ENCODE results near the gene KRTAP26-1.

KRTAP26-1 gene, protein sequence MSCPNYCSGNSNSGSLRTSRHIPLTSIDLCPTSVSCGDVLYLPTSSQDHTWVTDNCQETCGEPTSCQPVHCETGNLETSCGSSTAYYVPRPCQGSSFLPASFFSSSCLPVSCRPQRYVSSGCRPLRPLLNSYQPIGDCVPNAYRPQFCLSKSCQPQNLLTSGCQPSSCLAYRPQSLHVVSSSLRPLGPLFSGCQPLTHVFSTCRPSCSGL

DNA sequence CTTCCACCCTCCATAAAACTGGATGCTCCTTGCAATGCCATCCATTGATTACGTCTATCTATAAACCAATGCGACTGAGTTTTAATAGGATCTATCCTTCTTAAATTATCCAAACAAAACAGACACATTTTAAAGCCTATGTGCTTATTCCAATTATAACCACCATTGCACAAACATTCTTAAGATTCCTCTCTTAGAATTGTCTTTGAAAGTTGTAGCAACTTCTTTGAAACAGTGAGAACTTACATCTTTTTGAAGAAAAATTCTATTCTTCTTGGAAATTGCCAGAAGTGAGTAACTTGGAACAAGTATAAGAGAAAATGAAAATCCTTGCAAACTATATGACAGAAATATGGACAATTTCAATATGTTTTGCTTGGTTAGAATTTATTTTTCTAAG, at the start of gene KRTAP26-1:
Gene KRTAP26-1, minus strand, starts transcription at position 101 of the 400 bp plus-strand sequence. CDS start 280 bp downstream, outside the sequence.
- no peak for TF ChIP-seq CTCF (IDR thresholded peaks at IDR 0.05; ENCODE audit: low read depth, low read length, missing control alignments)
- H3K4me3 ChIP-seq (ENCODE audit: low read depth, low read length): no peak within 1 kb of the TSS
- DNase-seq (ENCODE audit: low read depth): no peak

GRCh38 chr21:30355906-30356305, 35.8 kb upstream of the KRTAP26-1 start:
- H3K4me3 ChIP-seq (ENCODE audit: low read depth, low read length): no peak overlapping the region
- TF ChIP-seq CTCF (IDR thresholded peaks at IDR 0.05; ENCODE audit: low read depth, low read length, missing control alignments): no peak
- DNase-seq (ENCODE audit: low read depth): no peak

DNA sequence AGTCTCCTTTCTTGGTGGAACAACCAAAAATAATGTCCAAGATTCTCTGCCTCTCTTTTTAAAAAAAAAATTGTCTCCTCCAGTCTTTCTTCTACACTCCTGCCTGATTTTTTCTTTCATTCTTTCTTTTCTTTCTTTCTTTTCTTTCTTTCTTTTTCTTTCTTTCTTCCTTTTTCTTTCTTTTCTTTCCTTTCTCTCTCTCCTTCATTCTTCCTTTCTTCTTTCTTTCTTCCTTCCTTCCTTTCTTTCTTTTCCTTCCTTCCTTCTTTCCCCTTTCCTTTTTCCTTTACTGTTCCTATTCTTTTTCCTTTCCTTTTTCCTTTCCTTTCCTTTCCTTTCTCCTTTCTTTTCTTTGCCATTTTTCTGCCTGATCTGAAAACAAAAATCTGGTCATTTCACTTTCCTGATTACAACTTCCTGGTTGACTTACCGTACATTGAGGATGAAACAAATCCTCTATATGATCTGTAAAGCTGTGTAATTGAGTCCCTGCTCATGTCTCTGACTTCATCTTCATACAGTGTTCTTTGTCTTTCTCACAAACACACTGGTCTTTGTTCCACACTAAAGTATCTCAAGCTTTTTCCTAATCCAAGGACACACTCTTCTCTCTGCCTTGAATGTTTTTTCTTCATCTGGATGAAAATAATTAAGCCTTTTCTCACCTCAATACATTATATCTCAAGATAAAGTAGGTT, 34.3 kb upstream of the KRTAP26-1 start:
- TF ChIP-seq CTCF (IDR thresholded peaks at IDR 0.05; ENCODE audit: low read depth, low read length, missing control alignments): no peak
- H3K4me3 ChIP-seq (ENCODE audit: low read depth, low read length): no peak overlapping the region
- no peak for DNase-seq (ENCODE audit: low read depth)

GRCh38 chr21:30351534-30351933, 31.4 kb upstream of the KRTAP26-1 start:
- no peak overlapping the region for H3K4me3 ChIP-seq (ENCODE audit: low read depth, low read length)
- DNase-seq (ENCODE audit: low read depth): no peak
- TF ChIP-seq CTCF (IDR thresholded peaks at IDR 0.05; ENCODE audit: low read depth, low read length, missing control alignments): no peak

DNA sequence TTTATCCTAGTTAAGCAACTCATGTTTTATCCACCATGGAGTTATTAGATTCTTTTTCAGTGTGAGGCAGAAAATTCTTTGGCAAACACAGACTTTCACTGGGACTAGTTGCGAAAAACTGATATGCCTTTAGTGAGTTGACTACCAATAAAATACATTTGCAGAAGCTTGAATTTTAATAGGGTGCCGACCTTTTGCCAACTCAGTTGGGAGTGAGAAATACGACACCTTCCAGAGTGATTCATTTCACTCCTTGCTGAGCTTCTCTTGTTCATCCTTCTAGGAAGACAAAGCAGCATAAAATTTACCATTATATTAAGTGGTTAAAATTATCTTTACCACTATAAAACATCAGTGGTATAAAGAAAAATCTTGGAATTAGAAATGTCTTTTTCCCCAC, 29.5 kb upstream of the KRTAP26-1 start:
- TF ChIP-seq CTCF (IDR thresholded peaks at IDR 0.05; ENCODE audit: low read depth, low read length, missing control alignments): no peak
- DNase-seq (ENCODE audit: low read depth): no peak
- no peak overlapping the region for H3K4me3 ChIP-seq (ENCODE audit: low read depth, low read length)

GRCh38 chr21:30348506-30348905, 28.4 kb upstream of the KRTAP26-1 start, which contains the start of gene KRTAP23-1:
KRTAP23-1 (minus strand) TSS chr21:30348606; CDS start chr21:30348606, 0 bp downstream.
- TF ChIP-seq CTCF (IDR thresholded peaks at IDR 0.05; ENCODE audit: low read depth, low read length, missing control alignments): no peak
- no peak for DNase-seq (ENCODE audit: low read depth)

More at GRCh38 chr21:30348506-30348905, 28.4 kb upstream of the KRTAP26-1 start, which contains the start of gene KRTAP23-1:
- H3K4me3 ChIP-seq (ENCODE audit: low read depth, low read length): no peak within 1 kb of the TSS
